ENCODE measurements around the gene GMPS.

GRCh38 chr3:155979746-155980145, 109.3 kb downstream of the GMPS start:
- TF ChIP-seq POLR2A (IDR thresholded peaks at IDR 0.05; ENCODE audit: low read depth, low read length) (no peak), CHD1 (IDR thresholded peaks at IDR 0.05; ENCODE audit: low read depth, low read length) (no peak), MAZ (IDR thresholded peaks at IDR 0.05; ENCODE audit: borderline replicate concordance, low read depth, low read length) (no peak), CTCF (conservative IDR thresholded peaks at IDR 0.05; ENCODE audit: low read depth, low read length) (no peak), SMC3 (IDR thresholded peaks at IDR 0.05; ENCODE audit: low read depth, low read length) (no peak), MAFK (IDR thresholded peaks at IDR 0.05; ENCODE audit: low read depth, low read length) (no peak), BHLHE40 (IDR thresholded peaks at IDR 0.05; ENCODE audit: low read depth, low read length) (no peak), RCOR1 (IDR thresholded peaks at IDR 0.05; ENCODE audit: insufficient replicate concordance, low read length) (no peak), ELK1 (IDR thresholded peaks at IDR 0.05; ENCODE audit: borderline replicate concordance, low read depth, low read length) (no peak), USF2 (IDR thresholded peaks at IDR 0.05; ENCODE audit: low read depth, low read length) (no peak), RAD21 (IDR thresholded peaks at IDR 0.05; ENCODE audit: low read length) (no peak), MXI1 (IDR thresholded peaks at IDR 0.05; ENCODE audit: borderline replicate concordance, low read depth, low read length) (no peak), FOS (IDR thresholded peaks at IDR 0.05; ENCODE audit: low read depth, low read length) (no peak), RFX5 (IDR thresholded peaks at IDR 0.05; ENCODE audit: low read depth, low read length) (no peak)
